NCI-H1930 (cell line): Measurements from ENCODE around the gene SMARCB1.

Experiments used
- DNase-seq, 2 experiments: peaks; one replicate each; lab custom pipeline; 2025; lab: John Stamatoyannopoulos, UW

SMARCB1 gene

GRCh38 chr22:23780146-23780748, 6.5 kb upstream of the SMARCB1 start:
- DNase-seq = no peak

- DNase-seq = no peak
Observed at GRCh38 chr22:23781065-23781464, 5.7 kb upstream of the SMARCB1 start.

- no peak for DNase-seq
Observed at GRCh38 chr22:23781511-23782183, 5.1 kb upstream of the SMARCB1 start.

- DNase-seq = no peak
Observed at GRCh38 chr22:23782252-23782651, 4.5 kb upstream of the SMARCB1 start.

GRCh38 chr22:23782703-23783102, 4.1 kb upstream of the SMARCB1 start:
- no peak for DNase-seq

- no peak for DNase-seq
Observed at GRCh38 chr22:23783265-23784150, 3.3 kb upstream of the SMARCB1 start.

- no peak for DNase-seq
Observed at GRCh38 chr22:23784215-23784732, 2.5 kb upstream of the SMARCB1 start.

- DNase-seq = no peak
Observed at GRCh38 chr22:23786261-23786710, 480 bp upstream of the SMARCB1 start.

GRCh38 chr22:23787600-23787896, 782 bp downstream of the SMARCB1 start:
- DNase-seq = no peak

GRCh38 chr22:23787910-23788309, 1.1 kb downstream of the SMARCB1 start:
- DNase-seq = no peak

- no peak for DNase-seq
Observed at GRCh38 chr22:23789121-23789520, 2.4 kb downstream of the SMARCB1 start.

GRCh38 chr22:23789638-23790037, 2.9 kb downstream of the SMARCB1 start:
- no peak for DNase-seq

- no peak for DNase-seq
Observed at GRCh38 chr22:23790819-23791737, 4.3 kb downstream of the SMARCB1 start.

GRCh38 chr22:23791738-23792645, 5.2 kb downstream of the SMARCB1 start:
- no peak for DNase-seq

GRCh38 chr22:23793326-23793725, 6.6 kb downstream of the SMARCB1 start:
- no peak for DNase-seq

GRCh38 chr22:23796461-23796860, 9.7 kb downstream of the SMARCB1 start:
- DNase-seq = no peak

- DNase-seq = no peak
Observed at GRCh38 chr22:23800297-23801237, 13.8 kb downstream of the SMARCB1 start.

- DNase-seq = no peak
Observed at GRCh38 chr22:23801238-23801821, 14.6 kb downstream of the SMARCB1 start.

- DNase-seq = no peak
Observed at GRCh38 chr22:23801886-23802377, 15.2 kb downstream of the SMARCB1 start.
